Stimulated activated CD8-positive, alpha-beta memory T cell treated with anti-CD3 and anti-CD28 coated beads, Interleukin-12 subunit alpha, Interleukin-12 subunit beta, amount 100 ng/mL, for 24 hours (primary cell): ENCODE measurements around the gene RHOH.

ENCODE experiments used
- DNase-seq: peaks from one replicate; pipeline ENCODE4 v3.0.0-alpha.2; 2020; ENCODE audit errors: extremely low read depth

RHOH gene

GRCh38 chr4:40205259-40206198, 8.7 kb downstream of the RHOH start:
- DNase-seq = no peak

GRCh38 chr4:40206426-40206825, 9.6 kb downstream of the RHOH start:
- DNase-seq = no peak

- no peak for DNase-seq
Measured at GRCh38 chr4:40209401-40209800, 12.6 kb downstream of the RHOH start.

- no peak for DNase-seq
Measured at GRCh38 chr4:40210776-40211175, 13.9 kb downstream of the RHOH start.

GRCh38 chr4:40211224-40212185, 14.7 kb downstream of the RHOH start:
- DNase-seq = no peak

- DNase-seq = no peak
Measured at GRCh38 chr4:40212674-40213527, 16.1 kb downstream of the RHOH start.

- DNase-seq = no peak
Measured at GRCh38 chr4:40214038-40214437, 17.2 kb downstream of the RHOH start.

- no peak for DNase-seq
Measured at GRCh38 chr4:40214661-40215418, 18.0 kb downstream of the RHOH start.

GRCh38 chr4:40216622-40217366, 20.0 kb downstream of the RHOH start:
- DNase-seq = no peak

- no peak for DNase-seq
Measured at GRCh38 chr4:40221744-40222143, 24.9 kb downstream of the RHOH start.

- no peak for DNase-seq
Measured at GRCh38 chr4:40223343-40223742, 26.5 kb downstream of the RHOH start.

- DNase-seq = no peak
Measured at GRCh38 chr4:40224432-40224831, 27.6 kb downstream of the RHOH start.

GRCh38 chr4:40225497-40225896, 28.7 kb downstream of the RHOH start:
- DNase-seq = no peak

- DNase-seq = no peak
Measured at GRCh38 chr4:40227284-40227683, 30.5 kb downstream of the RHOH start.

GRCh38 chr4:40228497-40229365, 31.9 kb downstream of the RHOH start:
- no peak for DNase-seq

- no peak for DNase-seq
Measured at GRCh38 chr4:40231316-40231863, 34.6 kb downstream of the RHOH start.

- no peak for DNase-seq
Measured at GRCh38 chr4:40232610-40233009, 35.8 kb downstream of the RHOH start.

- DNase-seq = no peak
Measured at GRCh38 chr4:40233227-40233626, 36.4 kb downstream of the RHOH start.

- no peak for DNase-seq
Measured at GRCh38 chr4:40234519-40235039, 37.7 kb downstream of the RHOH start.
